ENCODE measurements around the gene ANKRD24.
"Not testable (repeated sequence)": the region's sequence is repeated elsewhere in the genome, so short reads cannot be mapped to it uniquely, and the experiment has no call there.

The ANKRD24 gene

DNA sequence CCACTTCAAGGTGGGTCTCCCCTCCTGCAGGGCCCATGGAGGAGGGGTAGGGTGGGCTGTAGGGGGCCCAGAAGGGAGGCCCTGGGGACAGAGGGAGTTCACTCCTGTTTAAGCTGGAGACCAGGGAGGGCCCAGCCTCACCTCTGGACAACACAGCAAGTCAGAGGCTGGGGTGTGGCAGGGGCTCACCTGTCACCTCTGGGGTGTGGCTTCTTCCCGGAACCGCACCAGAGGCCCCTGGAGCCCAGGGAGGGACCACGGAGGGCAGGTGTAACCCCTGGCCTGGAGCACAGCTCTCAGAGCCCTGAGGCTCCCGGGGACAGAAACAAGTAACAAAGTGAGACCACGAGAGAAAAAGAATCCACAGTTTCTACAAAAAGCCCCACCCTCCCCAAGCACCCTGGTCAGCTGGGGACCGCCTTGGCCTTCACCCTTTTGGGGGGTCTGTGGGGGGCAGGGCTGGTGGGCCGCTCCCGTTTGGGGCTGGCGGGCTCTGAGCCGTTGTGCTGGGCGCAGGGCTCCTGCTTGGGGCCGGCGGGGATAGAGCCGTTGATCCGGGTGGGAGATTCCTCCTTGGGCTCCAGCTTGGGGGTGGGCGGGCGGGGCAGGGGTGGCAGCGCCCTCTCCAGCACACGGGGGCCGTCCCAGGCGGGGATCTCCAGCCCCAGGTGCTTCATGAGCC is 8.1 kb upstream of the ANKRD24 start:
- DNase-seq, result no peak

DNA sequence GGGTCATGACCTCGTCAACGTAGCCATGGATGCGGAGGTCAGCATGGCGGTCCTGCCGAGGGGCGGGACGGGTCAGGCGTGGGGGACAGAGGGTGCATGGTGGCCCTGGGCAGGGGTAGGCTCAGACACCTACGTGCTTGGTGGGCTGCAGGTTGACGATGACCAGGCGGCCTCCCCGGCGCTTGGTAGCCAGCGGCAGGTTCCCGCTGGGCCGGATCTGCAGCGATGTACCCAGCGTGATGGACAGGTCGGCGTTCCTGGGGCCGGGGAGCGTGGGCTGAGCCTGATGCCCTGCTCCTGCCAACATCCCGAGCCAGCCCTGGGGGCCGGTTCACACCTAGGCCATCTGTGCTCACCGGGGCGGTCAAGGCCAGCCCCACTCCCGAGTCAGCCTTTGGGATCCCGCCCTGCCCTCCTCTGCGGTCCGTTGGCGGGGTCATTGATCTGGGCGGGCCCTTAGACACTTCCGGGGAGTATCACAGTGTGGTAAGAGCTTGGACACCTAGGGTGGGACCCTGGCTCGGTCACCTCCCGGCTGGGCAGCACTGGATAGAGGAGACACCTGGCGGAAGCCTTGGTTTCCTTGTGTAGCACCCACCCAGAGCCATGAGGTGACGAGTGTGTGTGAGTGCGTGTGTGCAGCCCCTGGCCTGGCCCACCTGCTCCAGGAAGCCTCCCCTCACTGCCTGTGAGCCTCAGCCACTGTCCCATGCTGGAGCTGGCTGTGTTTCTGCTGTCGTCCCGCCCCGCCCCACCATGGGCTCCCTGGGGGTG is 7.4 kb upstream of the ANKRD24 start:
- no peak for DNase-seq

DNA sequence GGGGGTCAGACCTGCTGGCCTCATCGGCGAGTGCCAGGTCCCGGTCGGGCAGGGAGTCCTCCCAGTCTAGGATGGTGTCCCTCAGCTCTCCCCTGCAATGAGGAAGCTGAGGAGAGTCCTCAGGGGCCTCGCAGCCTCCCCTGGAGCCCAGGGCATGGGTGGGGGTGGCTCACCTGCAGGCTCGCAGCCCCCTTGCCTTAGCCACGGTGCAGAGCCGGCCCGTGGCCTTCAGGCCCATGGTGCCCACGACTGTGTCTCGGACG is 6.9 kb upstream of the ANKRD24 start:
- no peak for DNase-seq

DNA sequence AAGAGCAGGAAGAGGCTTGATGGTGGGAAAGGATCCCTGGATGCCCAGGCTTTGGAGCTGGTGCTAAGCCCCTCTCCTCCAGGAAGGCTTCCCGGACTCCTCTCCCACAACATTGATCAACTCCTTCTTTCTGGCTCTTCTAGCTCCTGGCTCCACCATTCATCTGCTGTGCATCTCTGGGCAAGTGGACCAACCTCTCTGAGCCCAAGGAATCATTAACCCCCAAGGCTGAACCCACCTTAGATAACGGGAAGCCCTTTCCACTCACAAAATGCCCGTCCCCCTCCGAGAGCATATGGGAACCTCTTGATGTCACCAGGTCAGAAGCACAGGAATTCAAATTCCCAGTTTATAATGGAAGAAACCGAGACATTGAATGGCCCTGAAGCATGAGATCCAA is 5.3 kb upstream of the ANKRD24 start:
- DNase-seq, result no peak

DNA sequence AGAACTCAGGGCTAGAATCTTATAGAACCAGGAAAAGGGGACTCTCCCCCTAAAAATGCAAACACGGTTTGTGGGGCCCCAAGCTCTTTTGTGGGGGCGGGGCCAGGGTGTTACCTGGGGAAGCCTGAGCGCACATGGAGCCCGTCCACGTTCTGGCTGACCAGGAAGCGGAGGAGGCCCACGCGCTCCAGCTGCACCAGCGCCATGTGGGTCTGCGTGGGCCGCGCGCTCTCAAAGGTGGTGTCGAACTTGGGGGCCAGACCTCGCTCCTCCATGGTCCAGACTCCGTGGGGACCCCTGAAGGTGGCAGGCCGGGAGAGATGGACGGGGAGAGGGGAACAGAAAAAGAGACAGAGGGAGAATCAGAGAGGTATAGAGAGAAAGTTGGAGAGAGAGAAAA is 3.5 kb upstream of the ANKRD24 start:
- no peak for DNase-seq

DNA sequence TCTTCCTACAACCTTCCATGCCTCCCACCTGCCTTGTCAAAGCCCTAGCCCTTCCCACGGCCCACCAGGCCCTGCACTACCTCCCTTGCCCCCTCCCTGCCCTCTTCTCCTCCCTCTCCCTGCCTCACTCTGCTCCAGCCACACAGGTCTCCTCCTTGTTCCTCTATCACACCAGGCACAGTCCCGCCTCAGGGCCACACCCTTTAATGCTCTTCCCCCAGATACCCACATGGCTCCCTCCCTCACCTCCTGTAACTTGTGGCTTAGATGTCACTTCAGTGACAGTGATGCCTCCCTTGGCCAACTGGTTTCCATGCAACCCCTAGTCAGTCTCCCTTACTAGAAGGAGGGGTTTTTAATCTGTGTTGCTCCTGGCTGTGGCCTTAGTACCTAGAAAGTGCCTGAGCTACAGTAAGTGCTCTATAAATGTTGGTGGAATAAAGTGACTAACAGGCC is 1.4 kb upstream of the ANKRD24 start:
- DNase-seq, result no peak

DNA sequence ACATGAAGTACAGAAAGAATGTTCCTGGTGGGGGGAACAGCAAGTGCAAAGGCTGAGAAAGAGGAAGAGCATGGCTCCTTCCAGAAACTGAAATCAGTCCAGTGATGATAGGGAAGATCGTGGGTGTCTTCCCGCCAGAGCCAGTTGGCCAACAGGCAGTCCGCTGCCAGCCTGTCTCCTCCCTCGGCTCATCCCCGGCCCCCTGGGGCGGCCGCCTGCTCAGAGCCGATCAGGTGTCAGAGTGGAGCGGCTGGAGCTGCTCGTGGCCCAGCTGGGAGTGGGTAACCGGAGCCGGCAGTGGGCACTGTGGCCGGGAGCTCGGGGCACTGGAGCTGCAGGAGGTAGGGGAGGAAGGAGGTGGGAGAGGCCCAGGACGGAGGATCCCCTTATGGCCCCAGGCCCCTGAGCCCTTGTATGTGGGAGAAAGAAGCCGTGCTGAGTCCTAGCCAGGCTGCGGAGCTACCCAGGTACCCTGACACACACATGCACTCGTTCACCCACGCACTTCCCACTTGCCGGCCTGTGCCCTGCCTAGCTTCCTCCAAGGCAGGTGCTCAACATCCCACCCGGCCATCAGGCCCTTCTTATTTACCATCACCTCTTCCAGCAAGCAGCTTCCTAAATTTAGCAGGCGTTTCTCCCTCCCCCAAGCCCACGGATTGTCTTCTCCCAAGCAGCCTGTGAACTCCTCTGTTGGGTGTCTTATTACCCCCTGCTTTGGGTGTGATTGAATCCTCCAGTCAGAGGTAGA is 1.7 kb downstream of the ANKRD24 start:
- DNase-seq, result peak; percentile 20

DNA sequence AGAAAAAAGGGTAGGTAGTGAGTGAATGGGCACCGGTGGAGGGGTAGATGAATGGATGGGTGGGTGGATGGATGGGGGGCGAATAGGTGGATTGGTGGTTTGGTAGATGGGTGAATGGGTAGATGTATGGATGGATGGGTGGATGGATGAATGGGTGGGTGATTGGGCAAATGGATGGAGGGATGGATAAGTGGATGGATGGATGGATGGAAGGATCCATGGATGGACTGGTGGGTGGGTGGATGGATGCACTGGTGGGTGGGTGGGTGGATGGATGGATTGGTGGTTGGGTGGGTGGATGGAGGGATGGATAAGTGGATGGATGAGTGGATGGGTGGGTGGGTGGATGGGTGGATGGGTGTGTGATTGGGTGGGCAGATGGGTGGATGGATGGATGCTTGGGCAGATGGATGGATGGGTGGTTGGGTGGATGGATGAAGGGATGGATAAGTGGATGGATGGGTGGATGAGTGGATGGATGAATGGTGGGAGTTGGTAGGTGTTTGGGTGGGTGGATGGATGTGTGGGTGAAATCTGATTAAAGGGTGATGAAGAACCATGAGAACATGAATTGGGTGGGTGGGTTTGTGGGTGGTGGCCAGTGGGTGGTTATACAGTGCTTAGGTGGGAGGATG is 2.3 kb downstream of the ANKRD24 start:
- DNase-seq, result no peak

DNA sequence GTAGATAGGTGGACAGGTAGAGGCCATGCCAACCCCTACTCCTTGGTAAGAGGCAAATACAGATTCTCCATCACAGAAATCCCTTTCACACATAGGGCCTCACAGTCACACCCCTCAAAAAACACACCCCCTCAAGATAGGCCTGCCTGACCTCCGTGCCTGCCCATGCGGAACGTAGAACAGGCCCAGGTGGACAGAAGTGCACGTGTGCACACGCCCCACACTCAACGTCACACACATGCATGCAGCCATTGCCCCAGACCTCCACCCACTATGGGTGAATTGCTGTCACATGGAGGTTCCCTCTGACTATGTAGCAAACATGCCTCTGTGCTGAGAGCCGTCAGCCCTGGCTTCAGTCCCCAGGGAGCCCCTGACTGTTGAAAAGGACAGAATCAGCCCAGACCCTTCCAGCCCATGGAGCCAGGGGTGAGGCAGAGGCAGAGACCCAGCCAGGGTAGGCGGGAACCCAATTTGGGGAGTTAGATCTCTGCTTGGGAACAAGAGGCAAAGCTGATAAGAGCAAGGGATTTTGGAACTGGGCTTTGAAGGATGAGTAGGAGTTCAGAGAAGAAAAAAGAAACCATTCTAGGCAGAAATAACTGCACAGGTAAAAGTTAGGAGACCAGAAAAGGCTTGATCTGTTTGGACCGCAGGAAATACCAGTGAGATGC is 3.1 kb downstream of the ANKRD24 start:
- no peak for DNase-seq

DNA sequence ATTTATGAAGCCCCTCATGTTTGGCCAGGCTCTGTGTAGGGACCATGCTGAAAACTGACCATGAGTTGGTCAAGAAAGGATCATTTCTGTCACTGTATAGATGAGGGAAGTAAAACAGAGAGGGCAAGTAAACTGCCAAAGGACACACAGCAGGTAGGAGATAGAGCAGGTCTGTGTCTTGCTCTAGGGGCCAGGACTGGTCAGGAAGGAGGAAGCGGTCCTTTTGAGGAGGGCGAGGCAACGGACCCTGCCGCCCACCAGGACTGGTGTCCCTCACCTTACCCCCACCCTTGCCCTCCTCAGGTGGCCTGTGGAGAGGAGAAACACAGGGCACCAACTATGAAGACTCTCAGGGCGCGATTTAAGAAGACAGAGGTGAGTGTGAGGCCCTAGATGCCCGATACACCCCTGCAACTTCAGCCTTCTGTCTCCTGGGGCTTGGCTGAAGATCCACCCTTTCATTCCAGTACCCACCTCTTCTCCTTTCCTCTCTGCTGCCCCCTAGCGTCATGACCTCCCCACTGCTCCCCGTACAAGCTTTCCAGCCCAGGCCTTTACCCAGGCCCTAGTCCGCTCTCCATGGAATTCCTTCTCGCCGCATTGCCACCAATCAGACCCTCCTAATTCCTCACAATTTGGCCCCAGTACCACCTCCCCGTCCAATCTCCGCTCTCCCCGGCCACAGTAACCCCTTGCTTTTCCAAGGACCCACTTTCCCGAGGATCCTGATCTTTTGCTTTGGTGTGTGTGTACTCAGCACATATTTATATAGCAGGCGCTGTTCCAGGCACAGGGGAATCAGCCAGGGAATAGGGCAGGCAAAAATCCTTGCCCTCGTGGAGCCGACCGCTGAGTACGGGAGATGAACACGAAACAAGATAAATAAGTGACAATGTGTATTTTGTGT is 3.9 kb downstream of the ANKRD24 start:
- DNase-seq, result peak; percentile 78

DNA sequence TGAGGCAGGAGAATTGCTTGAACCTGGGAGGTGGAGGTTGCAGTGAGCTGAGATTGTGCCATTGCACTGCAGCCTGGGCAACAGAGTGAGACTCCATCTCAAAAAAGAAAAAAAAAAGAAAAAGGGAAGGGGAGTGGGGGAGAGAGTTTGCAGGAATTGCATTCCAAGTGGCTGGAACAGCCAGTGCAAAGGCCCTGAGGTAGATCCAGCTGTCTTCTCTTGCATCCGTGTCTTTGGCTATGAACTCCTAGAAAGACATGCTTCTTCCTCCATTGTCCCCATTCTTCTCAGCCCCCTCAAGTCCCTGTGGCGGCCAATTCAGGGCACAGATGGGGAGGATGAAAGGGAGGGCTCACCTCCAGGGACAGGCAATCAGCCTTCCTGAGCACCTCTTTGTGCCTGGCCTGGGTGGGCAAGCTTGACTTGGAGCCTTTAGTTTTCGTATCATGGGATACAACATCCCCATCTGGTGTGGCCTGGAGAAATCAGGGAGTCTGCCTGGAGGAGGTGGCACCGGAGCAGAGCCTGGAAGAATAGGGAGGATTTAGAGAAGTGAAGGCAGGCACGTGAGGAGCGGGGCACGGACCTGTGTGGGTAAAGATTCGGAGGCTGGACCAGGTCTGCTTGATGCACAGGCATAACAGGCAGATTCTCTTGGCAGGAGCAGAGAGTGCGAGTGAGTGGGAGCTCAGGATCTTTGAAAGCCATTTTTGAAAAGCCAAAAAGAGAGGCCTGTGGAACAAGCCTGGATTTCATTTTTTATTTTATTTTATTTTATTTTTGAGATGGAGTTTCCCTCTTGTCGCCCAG is 5.0 kb downstream of the ANKRD24 start:
- no peak for DNase-seq

DNA sequence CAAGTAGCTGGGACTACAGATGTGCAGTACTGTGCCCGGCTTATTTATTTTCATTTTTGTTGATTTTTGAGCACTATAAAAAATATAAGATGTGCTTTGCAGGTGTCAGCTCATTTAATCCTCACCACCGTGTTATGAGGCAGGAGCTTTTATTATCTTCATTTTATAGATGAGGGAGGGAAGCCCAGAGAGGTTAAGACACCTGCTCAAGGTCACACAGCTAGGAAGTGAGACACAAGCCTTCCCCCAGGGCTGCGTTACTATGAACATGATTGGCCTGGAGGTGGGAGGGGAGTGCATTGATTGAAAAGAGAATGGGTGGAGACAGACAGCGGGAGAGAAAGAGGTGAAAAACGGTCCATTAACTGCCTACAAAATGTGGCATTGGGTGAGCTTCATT is 7.2 kb downstream of the ANKRD24 start:
- no peak for DNase-seq

DNA sequence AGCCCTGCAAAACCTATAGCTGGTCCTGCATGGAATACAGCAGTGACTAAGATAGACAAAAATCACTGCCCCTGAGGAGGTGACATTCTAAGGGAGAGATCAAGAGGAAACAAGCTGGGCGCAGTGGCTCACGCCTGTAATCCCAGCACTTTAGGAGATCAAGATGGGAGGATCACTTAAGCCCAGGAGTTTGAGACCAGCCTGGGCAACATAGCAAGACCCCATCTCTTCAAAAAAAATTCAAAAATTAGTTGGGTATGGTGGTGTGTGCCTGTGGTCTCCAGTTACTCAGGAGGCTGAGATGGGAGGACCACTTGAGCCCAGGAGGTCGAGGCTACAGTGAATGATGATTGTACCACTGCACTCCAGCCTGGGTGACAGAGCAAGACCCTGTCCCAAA is 10.0 kb downstream of the ANKRD24 start:
- DNase-seq, result not testable (repeated sequence)

DNA sequence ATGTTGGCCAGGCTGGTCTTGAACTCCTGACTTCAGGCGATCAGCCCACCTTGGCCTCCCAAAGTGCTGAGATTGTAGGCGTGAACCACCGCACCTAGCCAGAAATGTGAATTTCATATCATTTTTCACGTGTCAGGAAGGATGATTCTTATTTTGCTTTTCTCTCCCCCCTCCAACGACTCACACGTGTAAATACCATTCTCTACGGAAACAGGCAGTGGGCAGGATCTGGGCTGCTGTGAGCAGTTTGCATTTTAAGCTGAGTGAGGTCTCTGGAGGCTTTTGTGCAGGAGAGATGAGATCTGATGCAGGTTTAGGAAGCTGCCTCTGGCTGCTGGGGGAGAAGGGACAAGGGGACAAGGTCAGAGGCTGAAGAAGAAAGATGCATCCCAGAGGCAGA is 11.9 kb downstream of the ANKRD24 start:
- DNase-seq, result no peak

DNA sequence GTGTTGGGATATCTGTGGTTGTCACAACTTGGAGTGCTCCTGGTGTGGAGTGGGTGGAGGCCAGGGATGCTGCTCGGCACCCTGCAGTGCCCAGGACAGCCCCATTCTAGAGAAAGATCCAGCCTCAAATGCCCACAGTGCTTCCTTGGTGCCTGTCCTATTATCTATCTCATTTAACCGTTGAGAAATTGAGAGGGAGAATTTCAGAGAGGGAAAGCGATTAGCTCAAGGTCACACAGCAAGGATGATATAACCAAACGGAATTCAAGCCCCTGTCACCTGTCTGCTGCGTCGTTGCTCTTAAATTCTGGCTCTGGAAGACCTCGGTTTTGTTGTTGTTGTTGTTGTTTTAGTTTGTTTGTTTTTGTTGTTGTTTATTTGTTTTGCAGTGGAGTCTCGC is 13.5 kb downstream of the ANKRD24 start:
- DNase-seq, result no peak

DNA sequence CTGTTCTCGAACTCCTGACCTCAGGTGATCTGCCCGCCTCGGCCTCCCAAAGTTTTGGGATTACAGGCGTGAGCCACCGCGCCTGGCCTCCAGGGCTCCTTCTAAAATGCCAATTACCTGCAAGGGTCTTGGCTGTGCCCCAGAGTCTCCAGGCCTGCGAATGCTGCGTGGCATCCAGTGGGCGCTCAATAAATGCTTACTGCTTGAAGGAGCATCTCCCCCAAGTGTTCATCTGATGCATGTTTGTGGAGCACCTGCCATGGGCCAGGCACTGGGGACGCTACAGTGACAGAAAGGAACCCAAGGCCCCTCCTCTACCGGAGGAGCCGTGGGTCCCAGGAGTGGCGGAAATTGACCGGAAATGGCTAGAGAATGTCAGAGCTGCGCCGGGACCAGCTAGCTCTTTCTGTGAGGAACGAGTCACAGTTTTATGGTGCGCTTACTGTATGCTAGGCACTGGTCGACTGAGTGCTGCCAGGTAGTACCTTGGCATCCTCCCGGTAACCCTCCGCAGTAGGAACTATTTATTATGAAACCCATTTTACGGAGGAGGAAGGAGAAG is 14.2 kb downstream of the ANKRD24 start:
- DNase-seq, result no peak

DNA sequence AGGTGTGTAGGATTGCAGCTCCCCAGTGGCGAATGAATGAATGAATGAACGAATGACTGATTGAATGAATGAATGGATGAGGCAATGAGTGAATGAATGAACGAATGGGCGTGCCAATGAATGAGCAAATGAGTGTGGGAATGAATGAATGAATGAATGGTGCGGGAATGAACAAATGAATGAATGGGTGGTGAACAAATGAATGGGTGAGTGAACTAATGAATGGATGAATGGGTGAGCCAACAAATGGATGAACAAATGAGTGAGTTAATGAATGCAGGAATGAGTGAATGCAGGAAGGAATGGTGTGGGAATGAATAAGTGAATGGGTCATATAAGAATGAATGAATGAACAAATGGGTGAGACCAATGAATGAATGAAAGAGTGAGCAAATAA is 14.7 kb downstream of the ANKRD24 start:
- DNase-seq, result no peak

DNA sequence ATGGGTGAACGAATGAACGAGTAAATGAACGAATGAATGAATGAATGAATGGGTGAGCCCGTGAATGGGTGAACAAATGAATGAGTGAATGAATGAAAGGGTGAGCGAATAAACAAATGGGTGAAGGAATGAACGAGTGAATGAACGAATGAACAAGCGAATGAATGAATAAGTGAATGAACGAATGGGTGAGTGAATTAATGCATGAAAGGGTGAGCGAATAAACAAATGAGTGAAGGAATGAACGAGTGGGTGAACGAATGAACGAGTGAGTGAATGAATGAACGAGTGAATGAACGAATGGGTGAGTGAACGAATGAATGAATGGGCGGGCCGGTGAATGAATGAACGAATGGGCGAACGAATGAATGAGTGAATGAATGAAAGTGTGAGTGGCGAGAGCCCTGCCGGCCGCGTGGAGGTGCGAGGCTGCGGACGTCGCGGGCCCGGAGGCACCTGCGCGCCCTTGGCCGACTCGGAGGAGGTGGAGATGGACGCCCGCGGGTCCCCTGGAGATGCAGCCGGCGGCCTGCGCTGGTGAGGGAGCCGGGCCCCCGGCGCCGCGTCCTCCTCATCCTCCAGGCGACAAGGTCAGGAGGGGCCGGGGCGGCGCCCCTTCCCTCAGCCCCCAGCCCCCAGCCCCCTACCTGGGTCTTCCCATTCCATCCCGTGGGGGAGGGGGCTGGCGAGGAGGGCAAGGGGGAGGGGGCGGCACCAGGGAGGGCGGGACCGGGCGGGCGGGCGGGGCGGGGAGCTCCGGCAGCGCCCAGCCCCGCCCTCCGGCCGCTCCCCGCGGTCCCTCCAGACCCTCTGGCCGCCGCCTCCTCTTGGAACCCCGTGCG is 15.4 kb downstream of the ANKRD24 start:
- no peak for DNase-seq

DNA sequence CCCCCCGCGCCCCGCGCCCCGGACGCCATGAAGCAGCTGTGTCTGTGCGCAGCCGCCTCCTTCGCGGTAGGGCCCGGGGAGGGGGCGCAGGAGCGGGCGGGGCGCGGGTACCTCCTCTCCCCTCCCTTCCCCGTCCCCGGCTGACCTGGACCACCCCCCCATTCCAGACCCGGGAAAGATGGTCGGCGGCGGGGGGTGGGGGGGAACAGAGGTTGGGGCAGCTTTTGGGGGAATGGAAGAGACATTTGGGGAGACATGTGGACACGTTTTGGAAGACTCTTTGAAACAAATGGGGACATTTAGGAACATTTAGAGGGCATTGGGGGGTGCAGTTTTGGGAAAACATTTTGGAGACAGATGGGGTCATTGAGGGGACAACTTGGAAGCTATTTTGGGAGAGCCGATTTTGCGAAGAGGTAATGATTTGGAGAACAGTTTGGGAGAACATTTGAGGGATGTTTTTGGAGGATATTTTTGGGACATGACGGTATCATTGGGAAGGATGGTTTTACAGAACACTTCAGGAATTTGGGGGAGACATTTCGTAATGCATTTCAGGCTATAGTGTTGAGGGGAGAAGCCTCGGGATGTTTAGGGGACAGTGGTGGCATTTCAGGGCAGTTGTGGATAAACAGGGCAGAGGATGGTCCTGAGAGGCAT is 16.1 kb downstream of the ANKRD24 start:
- DNase-seq, result no peak

Measured in NCI-H2029 treated with DMSO at 0.1 percent for 48 hours (cell line).